Measurements from ENCODE around the gene COA5.

COA5 gene

DNA sequence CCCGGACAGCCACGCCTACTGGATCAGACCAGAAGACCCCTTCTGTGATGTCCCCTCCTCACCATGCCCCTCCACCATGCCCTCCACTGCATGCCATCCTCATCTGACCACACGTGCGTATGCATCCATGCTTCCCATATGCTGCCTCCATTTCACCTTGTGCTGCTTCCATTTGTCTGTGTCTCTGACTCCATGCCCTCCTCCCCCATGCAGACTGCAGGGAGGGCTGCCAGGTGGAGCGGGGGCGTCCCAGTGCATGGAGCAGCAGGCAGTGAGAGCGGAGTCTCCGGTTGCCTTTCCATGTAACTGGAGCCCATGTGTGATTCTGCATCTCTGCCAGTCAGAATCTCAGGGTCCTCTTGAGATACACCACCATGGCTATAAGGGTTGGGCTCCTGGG is 52.6 kb downstream of the COA5 start:
- Histone ChIP-seq H3K4me1 (ENCODE audit: control insufficient read depth, insufficient read depth, low read length, poor library complexity, severe bottlenecking) (peaks cover 7% of the 10 kb centered on the region), H3K4me3 (ENCODE audit: insufficient read depth, low read depth, low read length, poor library complexity, severe bottlenecking) (no peak overlapping the region), H3K36me3 (ENCODE audit: control insufficient read depth, insufficient read depth, low read length) (peaks cover 89% of the 10 kb centered on the region), H3K9me3 (ENCODE audit: control insufficient read depth, low read length) (no peaks in the 10 kb centered on the region), H3K27me3 (replicated peaks; ENCODE audit: control insufficient read depth, insufficient read depth, low read length, poor library complexity, severe bottlenecking) (no peaks in the 10 kb centered on the region), H3K27ac (ENCODE audit: insufficient read depth, low read length, poor library complexity, severe bottlenecking) (no peak overlapping the region)
- DNase-seq, result no peak

DNA sequence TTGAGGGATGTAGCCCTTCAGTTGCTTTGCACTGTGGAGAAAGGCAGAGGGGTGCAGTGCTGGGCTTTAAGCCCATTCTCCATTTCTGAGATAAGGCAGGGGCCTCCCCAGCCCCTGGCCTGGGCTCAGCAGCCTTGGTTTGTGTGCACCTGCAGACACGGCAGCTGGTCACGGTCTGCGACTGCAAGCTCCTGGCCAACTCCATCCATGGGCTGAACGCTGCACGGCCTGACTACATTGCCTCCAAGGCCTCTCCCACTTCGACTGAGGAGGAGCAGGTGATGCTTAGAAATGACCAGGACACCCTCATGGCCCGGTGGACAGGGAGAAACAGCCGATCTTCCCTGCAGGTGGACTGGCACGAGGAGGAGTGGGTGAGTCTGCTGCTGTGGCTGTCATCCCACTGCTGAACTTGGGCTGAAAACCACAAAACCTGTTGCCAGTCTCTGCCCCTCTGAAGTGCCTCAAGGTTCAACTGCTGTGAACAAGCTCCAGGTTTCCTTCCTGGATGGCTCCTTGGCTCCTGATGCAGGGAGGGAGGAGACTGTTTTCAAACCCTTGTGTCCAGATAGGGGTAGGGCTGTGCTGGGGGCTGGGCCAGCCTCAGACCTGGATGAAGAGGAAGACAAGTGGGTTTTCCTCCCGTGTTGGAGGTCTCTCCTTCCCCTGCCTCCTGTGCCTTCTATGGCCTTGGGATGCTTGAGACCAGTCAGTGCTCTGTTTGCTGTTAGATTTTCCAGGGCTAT is 54.0 kb downstream of the COA5 start:
- Histone ChIP-seq H3K27ac (ENCODE audit: insufficient read depth, low read length, poor library complexity, severe bottlenecking) (no peak overlapping the region), H3K27me3 (replicated peaks; ENCODE audit: control insufficient read depth, insufficient read depth, low read length, poor library complexity, severe bottlenecking) (no peaks in the 10 kb centered on the region), H3K9me3 (ENCODE audit: control insufficient read depth, low read length) (no peaks in the 10 kb centered on the region), H3K4me3 (ENCODE audit: insufficient read depth, low read depth, low read length, poor library complexity, severe bottlenecking) (no peak overlapping the region), H3K36me3 (ENCODE audit: control insufficient read depth, insufficient read depth, low read length) (peaks cover 86% of the 10 kb centered on the region), H3K4me1 (ENCODE audit: control insufficient read depth, insufficient read depth, low read length, poor library complexity, severe bottlenecking) (peaks cover 7% of the 10 kb centered on the region)
- no peak for DNase-seq

DNA sequence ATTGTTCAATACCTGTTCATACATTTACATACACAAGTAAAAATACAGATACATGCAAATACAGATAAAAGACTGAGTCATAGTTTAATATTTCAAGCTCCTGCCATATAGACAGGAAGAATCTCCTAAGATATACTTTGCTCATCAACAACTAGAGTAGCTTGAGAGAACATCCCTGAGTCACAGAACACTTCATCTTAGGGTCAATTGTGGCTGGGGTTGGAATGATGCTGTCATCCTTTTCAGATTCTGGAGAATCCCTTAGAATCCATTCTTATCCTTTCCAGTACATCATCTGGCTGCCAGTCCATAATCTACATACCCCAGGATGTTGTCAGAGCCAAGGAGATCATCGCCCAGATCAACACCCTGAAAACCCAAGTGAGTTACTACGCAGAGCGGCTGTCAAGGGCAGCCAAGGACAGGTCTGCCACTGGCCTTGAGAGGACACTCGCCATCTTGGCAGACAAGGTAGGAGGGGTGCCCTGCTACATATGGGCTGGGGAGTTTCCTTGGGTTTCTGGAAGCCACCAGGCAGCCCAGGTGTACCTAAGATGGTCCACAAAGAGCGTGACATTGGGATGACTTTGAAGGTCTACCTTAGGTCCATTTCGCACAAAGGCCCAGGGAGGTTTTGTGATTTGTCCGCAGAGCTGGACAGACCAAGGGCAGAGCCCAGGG is 55.7 kb downstream of the COA5 start:
- Histone ChIP-seq H3K27ac (ENCODE audit: insufficient read depth, low read length, poor library complexity, severe bottlenecking) (no peak overlapping the region), H3K4me1 (ENCODE audit: control insufficient read depth, insufficient read depth, low read length, poor library complexity, severe bottlenecking) (peaks cover 7% of the 10 kb centered on the region), H3K4me3 (ENCODE audit: insufficient read depth, low read depth, low read length, poor library complexity, severe bottlenecking) (no peak overlapping the region), H3K9me3 (ENCODE audit: control insufficient read depth, low read length) (no peaks in the 10 kb centered on the region), H3K36me3 (ENCODE audit: control insufficient read depth, insufficient read depth, low read length) (peaks cover 82% of the 10 kb centered on the region), H3K27me3 (replicated peaks; ENCODE audit: control insufficient read depth, insufficient read depth, low read length, poor library complexity, severe bottlenecking) (no peaks in the 10 kb centered on the region)
- no peak for DNase-seq

DNA sequence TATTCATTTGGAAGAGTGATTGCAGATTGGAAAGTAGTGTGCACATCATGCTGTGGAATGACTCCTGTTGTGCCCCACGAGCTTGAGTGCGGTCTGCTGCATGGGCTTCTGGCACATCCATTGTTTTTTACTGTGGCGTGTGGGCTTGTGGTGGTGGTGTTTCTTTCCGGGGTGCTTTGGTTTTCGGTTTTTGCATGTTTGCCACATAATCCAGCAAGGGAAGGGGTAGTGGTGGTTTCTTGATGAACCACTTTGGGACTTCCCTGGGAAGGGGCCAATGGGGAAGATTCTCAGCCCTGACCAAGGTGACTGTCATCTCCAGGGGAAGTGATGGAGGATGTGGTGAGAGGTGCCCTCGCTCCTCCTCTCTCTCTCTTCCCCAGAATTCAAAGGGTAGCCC is 57.0 kb downstream of the COA5 start:
- no peak overlapping the region for H3K4me3 ChIP-seq (ENCODE audit: insufficient read depth, low read depth, low read length, poor library complexity, severe bottlenecking)
- DNase-seq, result peak in 1 of 3 donors; percentile 9
- peaks cover 82% of the 10 kb centered on the region for H3K36me3 ChIP-seq (ENCODE audit: control insufficient read depth, insufficient read depth, low read length)
- H3K9me3 ChIP-seq (ENCODE audit: control insufficient read depth, low read length), result no peaks in the 10 kb centered on the region
- no peak overlapping the region for H3K27ac ChIP-seq (ENCODE audit: insufficient read depth, low read length, poor library complexity, severe bottlenecking)
- peaks cover 7% of the 10 kb centered on the region for H3K4me1 ChIP-seq (ENCODE audit: control insufficient read depth, insufficient read depth, low read length, poor library complexity, severe bottlenecking)
- H3K27me3 ChIP-seq (replicated peaks; ENCODE audit: control insufficient read depth, insufficient read depth, low read length, poor library complexity, severe bottlenecking), result no peaks in the 10 kb centered on the region

DNA sequence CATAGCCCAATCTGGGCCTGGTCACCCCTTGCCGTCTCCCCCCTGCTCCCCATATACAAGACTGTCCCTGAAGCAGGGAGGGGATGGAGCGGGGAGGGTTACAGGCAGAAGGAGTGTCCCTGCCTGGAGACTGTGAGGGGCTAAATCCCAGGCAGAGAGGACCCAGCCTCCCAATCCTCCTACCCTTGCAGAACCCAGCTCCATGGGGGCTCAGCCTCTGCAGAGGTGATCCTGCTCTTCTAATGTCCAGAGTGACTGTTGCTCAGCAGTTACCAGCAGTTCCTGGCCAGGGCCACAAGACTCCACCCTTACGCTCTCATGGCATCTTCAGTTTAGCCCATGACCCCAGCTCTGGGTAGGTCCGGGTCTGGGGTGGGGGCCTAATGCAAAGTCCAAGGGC is 58.1 kb downstream of the COA5 start:
- DNase-seq, result no peak
- Histone ChIP-seq H3K36me3 (ENCODE audit: control insufficient read depth, insufficient read depth, low read length) (peaks cover 81% of the 10 kb centered on the region), H3K4me3 (ENCODE audit: insufficient read depth, low read depth, low read length, poor library complexity, severe bottlenecking) (no peak overlapping the region), H3K27ac (ENCODE audit: insufficient read depth, low read length, poor library complexity, severe bottlenecking) (no peak overlapping the region), H3K4me1 (ENCODE audit: control insufficient read depth, insufficient read depth, low read length, poor library complexity, severe bottlenecking) (peaks cover 7% of the 10 kb centered on the region), H3K9me3 (ENCODE audit: control insufficient read depth, low read length) (no peaks in the 10 kb centered on the region), H3K27me3 (replicated peaks; ENCODE audit: control insufficient read depth, insufficient read depth, low read length, poor library complexity, severe bottlenecking) (no peaks in the 10 kb centered on the region)
